Measurements from ENCODE around the gene CNNM2.

Gene CNNM2

DNA sequence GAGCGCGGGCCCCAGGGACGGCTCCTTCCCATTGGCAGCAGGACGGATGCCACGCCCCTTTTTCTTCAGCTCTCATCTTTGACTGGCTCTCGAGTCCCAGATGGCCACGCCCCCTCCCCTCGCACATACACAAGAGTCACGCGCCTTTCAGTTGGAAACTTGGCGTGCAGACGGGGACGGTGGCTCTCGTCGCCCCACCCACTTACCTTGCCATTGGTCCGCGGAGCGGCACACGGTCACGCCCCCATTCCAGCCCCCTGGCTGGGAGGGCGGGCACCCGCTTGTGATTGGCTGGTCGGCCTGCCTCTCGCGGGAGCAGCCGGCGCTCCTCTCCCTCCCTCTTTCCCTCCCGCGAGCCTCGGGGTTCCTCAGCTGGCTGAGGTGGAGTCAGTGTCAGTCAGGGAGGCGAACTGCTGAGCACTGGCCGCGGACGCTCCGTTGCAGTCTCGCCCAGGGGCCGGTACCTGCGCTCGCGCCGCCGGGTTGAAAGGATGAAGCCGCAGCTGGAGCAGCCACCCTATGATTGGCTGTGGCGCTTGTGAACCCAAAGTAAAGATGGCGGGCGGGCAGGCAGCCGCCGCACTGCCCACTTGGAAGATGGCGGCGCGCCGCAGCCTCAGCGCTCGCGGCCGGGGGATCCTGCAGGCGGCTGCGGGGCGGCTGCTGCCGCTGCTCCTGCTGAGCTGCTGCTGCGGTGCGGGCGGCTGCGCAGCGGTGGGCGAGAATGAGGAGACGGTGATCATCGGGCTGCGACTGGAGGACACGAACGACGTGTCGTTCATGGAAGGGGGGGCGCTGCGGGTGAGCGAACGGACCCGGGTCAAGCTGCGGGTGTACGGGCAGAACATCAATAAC is at the start of gene CNNM2:
TSS of gene CNNM2 (plus strand) at position 333 of the 855 bp plus-strand sequence. CDS start at position 520, 187 bp downstream.
- Histone ChIP-seq H3K4me1 (ENCODE audit: insufficient read depth, insufficient read length) (peaks cover 7% of the 10 kb centered on the region), H3K9ac (ENCODE audit: insufficient read length, low read depth) (peak within 1 kb of the TSS; percentile 90), H3K36me3 (ENCODE audit: insufficient read depth, insufficient read length, low read length) (no peaks in the 10 kb centered on the region), H3K27me3 (ENCODE audit: insufficient read depth, insufficient read length) (peaks cover 6% of the 10 kb centered on the region), H3K4me3 (ENCODE audit: insufficient read length, low read depth) (peak within 1 kb of the TSS; percentile 89), H3K9me3 (ENCODE audit: insufficient read depth, low read length) (no peaks in the 10 kb centered on the region)
- no peak for TF ChIP-seq ZNF274 (IDR thresholded peaks at IDR 0.05; ENCODE audit: low read depth, low read length)
- TF ChIP-seq YY1 (IDR thresholded peaks at IDR 0.05; ENCODE audit: insufficient read depth, insufficient read length) = peak; percentile 92
- DNase-seq (ENCODE audit: low read depth, low spot score) = peak; percentile 99

GRCh38 chr10:102868911-102869257 is 49.2 kb upstream of the CNNM2 start:
- Histone ChIP-seq H3K9ac (ENCODE audit: insufficient read length, low read depth) (no peak overlapping the region), H3K4me1 (ENCODE audit: insufficient read depth, insufficient read length) (peaks cover 2% of the 10 kb centered on the region)

DNA sequence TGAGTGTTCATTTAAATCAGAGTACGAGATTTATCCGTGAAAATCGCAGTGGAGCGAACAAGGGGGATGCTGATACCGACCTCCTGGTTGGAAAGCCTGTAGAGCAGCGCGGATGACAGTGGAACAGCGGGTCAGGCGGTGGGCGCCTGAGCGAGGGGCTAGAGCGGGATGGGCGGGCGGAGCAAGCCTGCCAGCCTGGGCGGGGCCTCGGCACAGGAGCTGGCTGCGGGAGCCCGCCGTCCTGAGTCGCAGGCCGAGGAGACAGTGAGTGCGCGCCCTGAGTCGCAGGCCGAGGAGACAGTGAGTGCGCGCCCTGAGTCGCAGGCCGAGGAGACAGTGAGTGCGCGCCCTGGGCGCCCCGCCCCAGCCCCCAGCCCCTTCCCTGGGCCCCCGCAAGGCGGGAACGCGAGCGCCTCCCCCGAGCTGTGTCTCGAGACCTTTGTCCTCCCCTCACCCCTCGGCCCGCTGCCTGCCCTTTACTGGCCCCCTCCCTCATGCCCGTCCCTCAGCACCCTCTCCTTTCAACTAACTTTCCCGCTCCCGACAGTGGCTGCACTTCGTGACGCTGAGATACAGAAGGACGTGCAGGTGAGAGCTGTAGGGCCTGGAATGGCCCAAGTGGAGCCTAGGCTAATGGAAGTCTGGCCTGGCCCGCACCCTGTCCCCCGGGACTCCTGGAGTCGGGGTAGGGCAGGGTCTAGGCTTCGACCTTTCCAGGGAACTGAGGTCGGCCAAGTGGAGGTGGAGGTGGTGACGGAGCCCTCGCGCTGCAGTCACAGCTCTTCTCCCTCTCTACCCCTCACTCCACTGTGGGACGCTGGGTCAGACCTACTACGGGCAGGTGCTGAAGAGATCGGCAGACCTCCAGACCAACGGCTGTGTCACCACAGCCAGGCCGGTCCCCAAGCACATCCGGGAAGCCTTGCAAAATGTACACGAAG is 48.6 kb upstream of the CNNM2 start, which contains the start of gene AS3MT:
TSS of gene AS3MT (plus strand) at position 213 of the 941 bp plus-strand sequence. CDS start at position 336, 123 bp downstream.
- H3K4me3 ChIP-seq (ENCODE audit: insufficient read length, low read depth) = peak within 1 kb of the TSS; percentile 55
- no peaks in the 10 kb centered on the region for H3K9me3 ChIP-seq (ENCODE audit: insufficient read depth, low read length)
- TF ChIP-seq SUZ12 (IDR thresholded peaks at IDR 0.05; ENCODE audit: extremely low read depth, insufficient read depth, insufficient read length) (no peak), YY1 (IDR thresholded peaks at IDR 0.05; ENCODE audit: insufficient read depth, insufficient read length) (no peak), ZNF274 (IDR thresholded peaks at IDR 0.05; ENCODE audit: low read depth, low read length) (no peak)
- no peaks in the 10 kb centered on the region for H3K27me3 ChIP-seq (ENCODE audit: insufficient read depth, insufficient read length)
- peaks cover 2% of the 10 kb centered on the region for H3K4me1 ChIP-seq (ENCODE audit: insufficient read depth, insufficient read length)
- H3K36me3 ChIP-seq (ENCODE audit: insufficient read depth, insufficient read length, low read length) = peaks cover 11% of the 10 kb centered on the region
- no peak for DNase-seq (ENCODE audit: low read depth, low spot score)
- peak within 1 kb of the TSS; percentile 85 for H3K9ac ChIP-seq (ENCODE audit: insufficient read length, low read depth)

More at GRCh38 chr10:102868911-102869257, 49.2 kb upstream of the CNNM2 start:
- Histone ChIP-seq H3K4me3 (ENCODE audit: insufficient read length, low read depth) (peak overlapping the region; percentile 55), H3K27me3 (ENCODE audit: insufficient read depth, insufficient read length) (no peaks in the 10 kb centered on the region), H3K36me3 (ENCODE audit: insufficient read depth, insufficient read length, low read length) (peaks cover 10% of the 10 kb centered on the region), H3K9me3 (ENCODE audit: insufficient read depth, low read length) (no peaks in the 10 kb centered on the region)
- TF ChIP-seq SUZ12 (IDR thresholded peaks at IDR 0.05; ENCODE audit: extremely low read depth, insufficient read depth, insufficient read length) (no peak), YY1 (IDR thresholded peaks at IDR 0.05; ENCODE audit: insufficient read depth, insufficient read length) (no peak), ZNF274 (IDR thresholded peaks at IDR 0.05; ENCODE audit: low read depth, low read length) (no peak)
- DNase-seq (ENCODE audit: low read depth, low spot score) = no peak

- H3K27me3 ChIP-seq (ENCODE audit: insufficient read depth, insufficient read length) = no peaks in the 10 kb centered on the region
- no peaks in the 10 kb centered on the region for H3K9me3 ChIP-seq (ENCODE audit: insufficient read depth, low read length)
- TF ChIP-seq ZNF274 (IDR thresholded peaks at IDR 0.05; ENCODE audit: low read depth, low read length) (no peak), YY1 (IDR thresholded peaks at IDR 0.05; ENCODE audit: insufficient read depth, insufficient read length) (no peak), SUZ12 (IDR thresholded peaks at IDR 0.05; ENCODE audit: extremely low read depth, insufficient read depth, insufficient read length) (no peak)
- peak overlapping the region; percentile 85 for H3K9ac ChIP-seq (ENCODE audit: insufficient read length, low read depth)
- peaks cover 9% of the 10 kb centered on the region for H3K36me3 ChIP-seq (ENCODE audit: insufficient read depth, insufficient read length, low read length)
- DNase-seq (ENCODE audit: low read depth, low spot score) = no peak
- H3K4me3 ChIP-seq (ENCODE audit: insufficient read length, low read depth) = peak overlapping the region; percentile 55
- peaks cover 2% of the 10 kb centered on the region for H3K4me1 ChIP-seq (ENCODE audit: insufficient read depth, insufficient read length)
Observed at GRCh38 chr10:102870221-102870620, 47.9 kb upstream of the CNNM2 start.

DNA sequence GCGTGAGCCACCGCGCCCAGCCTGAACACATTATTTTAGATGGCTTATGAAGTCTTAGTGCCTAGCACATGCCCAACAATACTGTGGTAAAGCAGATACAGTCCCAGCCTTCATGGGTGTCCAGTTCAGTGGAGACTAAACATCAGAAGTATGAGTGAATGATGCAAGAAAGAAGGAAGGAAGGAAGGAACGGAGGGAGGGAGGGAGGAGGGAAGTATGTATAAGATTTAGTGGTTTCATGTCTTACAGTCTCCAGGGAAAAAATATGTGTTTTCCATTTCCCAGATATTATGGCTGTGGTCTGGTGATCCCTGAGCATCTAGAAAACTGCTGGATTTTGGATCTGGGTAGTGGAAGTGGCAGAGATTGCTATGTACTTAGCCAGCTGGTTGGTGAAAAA is 45.9 kb upstream of the CNNM2 start:
- peaks cover 2% of the 10 kb centered on the region for H3K4me1 ChIP-seq (ENCODE audit: insufficient read depth, insufficient read length)
- no peaks in the 10 kb centered on the region for H3K9me3 ChIP-seq (ENCODE audit: insufficient read depth, low read length)
- H3K4me3 ChIP-seq (ENCODE audit: insufficient read length, low read depth) = no peak overlapping the region
- no peaks in the 10 kb centered on the region for H3K27me3 ChIP-seq (ENCODE audit: insufficient read depth, insufficient read length)
- H3K9ac ChIP-seq (ENCODE audit: insufficient read length, low read depth) = no peak overlapping the region
- peaks cover 14% of the 10 kb centered on the region for H3K36me3 ChIP-seq (ENCODE audit: insufficient read depth, insufficient read length, low read length)
- no peak for TF ChIP-seq YY1 (IDR thresholded peaks at IDR 0.05; ENCODE audit: insufficient read depth, insufficient read length)
- TF ChIP-seq ZNF274 (IDR thresholded peaks at IDR 0.05; ENCODE audit: low read depth, low read length) = no peak
- TF ChIP-seq SUZ12 (IDR thresholded peaks at IDR 0.05; ENCODE audit: extremely low read depth, insufficient read depth, insufficient read length) = no peak
- no peak for DNase-seq (ENCODE audit: low read depth, low spot score)

GRCh38 chr10:102876747-102877153 is 41.3 kb upstream of the CNNM2 start:
- DNase-seq (ENCODE audit: low read depth, low spot score) = no peak
- no peaks in the 10 kb centered on the region for H3K4me1 ChIP-seq (ENCODE audit: insufficient read depth, insufficient read length)
- H3K9me3 ChIP-seq (ENCODE audit: insufficient read depth, low read length) = no peaks in the 10 kb centered on the region
- no peak overlapping the region for H3K4me3 ChIP-seq (ENCODE audit: insufficient read length, low read depth)
- H3K36me3 ChIP-seq (ENCODE audit: insufficient read depth, insufficient read length, low read length) = peaks cover 26% of the 10 kb centered on the region
- H3K9ac ChIP-seq (ENCODE audit: insufficient read length, low read depth) = no peak overlapping the region
- no peak for TF ChIP-seq YY1 (IDR thresholded peaks at IDR 0.05; ENCODE audit: insufficient read depth, insufficient read length)
- no peak for TF ChIP-seq ZNF274 (IDR thresholded peaks at IDR 0.05; ENCODE audit: low read depth, low read length)
- TF ChIP-seq SUZ12 (IDR thresholded peaks at IDR 0.05; ENCODE audit: extremely low read depth, insufficient read depth, insufficient read length) = no peak
- no peaks in the 10 kb centered on the region for H3K27me3 ChIP-seq (ENCODE audit: insufficient read depth, insufficient read length)
